ENCODE data around the gene CHKA.

DNA sequence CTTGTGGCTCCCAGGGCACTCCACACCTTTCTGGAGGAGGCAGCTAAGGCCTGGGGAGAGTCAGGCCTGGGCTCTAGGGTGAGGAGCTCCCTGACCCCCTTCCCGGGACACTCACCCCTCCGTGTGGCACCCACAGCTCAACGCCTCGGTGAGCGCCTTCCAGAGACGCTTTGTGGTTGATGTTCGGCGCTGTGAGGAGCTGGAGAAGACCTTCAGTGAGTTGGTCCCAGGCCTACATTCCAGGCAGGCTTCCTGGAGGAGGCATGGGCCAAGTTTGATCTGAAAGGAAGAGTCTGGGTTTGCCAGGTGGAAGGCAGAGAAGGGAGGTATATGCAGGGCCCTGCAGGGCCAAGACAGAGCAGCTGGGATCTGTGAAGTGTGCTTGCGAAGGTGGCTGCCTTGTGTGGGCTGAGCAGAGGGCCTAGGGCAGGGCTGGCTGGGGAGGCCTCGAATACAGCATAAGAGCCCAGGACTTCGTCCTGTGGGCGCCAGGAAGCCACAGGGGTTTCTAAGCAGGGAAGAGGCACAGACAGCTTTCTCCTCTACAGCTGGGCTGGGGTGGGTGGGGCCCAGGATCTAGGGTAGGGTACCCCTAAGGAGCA, 79.5 kb downstream of the CHKA start:
- no peak for TF ChIP-seq EZH2phosphoT487 (IDR thresholded peaks at IDR 0.05; ENCODE audit: borderline replicate concordance)
- TF ChIP-seq, protein P1, sequence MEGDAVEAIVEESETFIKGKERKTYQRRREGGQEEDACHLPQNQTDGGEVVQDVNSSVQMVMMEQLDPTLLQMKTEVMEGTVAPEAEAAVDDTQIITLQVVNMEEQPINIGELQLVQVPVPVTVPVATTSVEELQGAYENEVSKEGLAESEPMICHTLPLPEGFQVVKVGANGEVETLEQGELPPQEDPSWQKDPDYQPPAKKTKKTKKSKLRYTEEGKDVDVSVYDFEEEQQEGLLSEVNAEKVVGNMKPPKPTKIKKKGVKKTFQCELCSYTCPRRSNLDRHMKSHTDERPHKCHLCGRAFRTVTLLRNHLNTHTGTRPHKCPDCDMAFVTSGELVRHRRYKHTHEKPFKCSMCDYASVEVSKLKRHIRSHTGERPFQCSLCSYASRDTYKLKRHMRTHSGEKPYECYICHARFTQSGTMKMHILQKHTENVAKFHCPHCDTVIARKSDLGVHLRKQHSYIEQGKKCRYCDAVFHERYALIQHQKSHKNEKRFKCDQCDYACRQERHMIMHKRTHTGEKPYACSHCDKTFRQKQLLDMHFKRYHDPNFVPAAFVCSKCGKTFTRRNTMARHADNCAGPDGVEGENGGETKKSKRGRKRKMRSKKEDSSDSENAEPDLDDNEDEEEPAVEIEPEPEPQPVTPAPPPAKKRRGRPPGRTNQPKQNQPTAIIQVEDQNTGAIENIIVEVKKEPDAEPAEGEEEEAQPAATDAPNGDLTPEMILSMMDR (conservative IDR thresholded peaks at IDR 0.05; ENCODE audit: low read length), result no peak
